HepG2 (cell line): ENCODE data around the gene TFPI.

Experiments used
- EP300 ChIP-seq, 3 experiments: sonication (generic) in 1 of 3; formaldehyde crosslinking in 1 of 3; IDR thresholded peaks; 2 replicates each; pipeline versions ENCODE4 v1.5.1 to v1.6.1; 2011 to 2020; ENCODE audit warnings: low read depth in 2 of 3, low read length in 2 of 3, borderline replicate concordance in 1 of 3, improper control_type of control experiment in 1 of 3, mild to moderate bottlenecking in 1 of 3, missing genetic modification reagents in 1 of 3, moderate library complexity in 1 of 3
- HIVEP1 ChIP-seq: sonication (generic); formaldehyde crosslinking; IDR thresholded peaks from 2 replicates; pipeline ENCODE4 v1.4.0; 2020; ENCODE audit warnings: mild to moderate bottlenecking, missing genetic modification reagents
- KDM2A ChIP-seq: sonication (generic); formaldehyde crosslinking; IDR thresholded peaks from 2 replicates; pipeline ENCODE4 v1.4.0; 2020; ENCODE audit warnings: low read depth, missing genetic modification reagents, borderline replicate concordance
- MEIS2 ChIP-seq: sonication (generic); formaldehyde crosslinking; IDR thresholded peaks from 2 replicates; pipeline ENCODE4 v1.9.0; 2021; ENCODE audit warnings: mild to moderate bottlenecking, missing genetic modification reagents
- NBN ChIP-seq: fragments of 450-650 bp; conservative IDR thresholded peaks from 2 replicates; pipeline ENCODE4 v1.6.1; 2017
- NFRKB ChIP-seq: fragments of 450-650 bp; IDR thresholded peaks from 2 replicates; pipeline ENCODE4 v1.6.1; 2017
- TGIF2 ChIP-seq: IDR thresholded peaks from 2 replicates; pipeline ENCODE4 v1.6.1; 2016; ENCODE audit warnings: control low read depth, missing compliant biosample characterization
- ZFX ChIP-seq: sonication (generic); formaldehyde crosslinking; IDR thresholded peaks from 2 replicates; pipeline ENCODE4 v1.4.0; 2020; ENCODE audit warnings: mild to moderate bottlenecking, low read depth, missing genetic modification reagents, moderate library complexity
- TF ChIP-seq, protein P1 (sequence below): sonication (generic); formaldehyde crosslinking; IDR thresholded peaks from 2 replicates; pipeline ENCODE4 v1.5.1; 2020; ENCODE audit warnings: missing genetic modification reagents, mild to moderate bottlenecking, borderline replicate concordance
- TF ChIP-seq, protein P2 (sequence below): sonication (generic); formaldehyde crosslinking; IDR thresholded peaks from 2 replicates; pipeline ENCODE4 v1.5.1; 2020; ENCODE audit warnings: missing genetic modification reagents, mild to moderate bottlenecking, borderline replicate concordance

DNA sequence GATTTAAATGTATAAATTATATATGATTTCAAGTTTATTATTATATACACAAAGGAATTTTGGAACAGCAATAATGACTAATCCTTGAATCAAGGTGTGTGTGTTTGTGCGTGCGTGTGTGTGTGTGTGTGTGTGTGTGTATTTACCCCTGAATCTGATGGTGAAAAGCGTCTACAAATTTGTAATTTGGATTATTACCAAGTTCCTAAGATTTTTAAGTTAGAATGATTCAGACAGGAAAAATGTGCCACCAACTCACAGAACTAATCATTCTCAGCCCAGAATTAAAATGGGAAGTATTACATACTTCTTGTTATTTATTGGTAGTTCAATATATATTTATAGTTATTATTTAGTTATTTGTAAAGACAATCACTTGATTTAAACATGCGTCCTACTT is 118.5 kb downstream of the TFPI start:
- TF ChIP-seq EP300 (IDR thresholded peaks at IDR 0.05; ENCODE audit: low read depth in 2 of 2, low read length in 2 of 2) (no peak), EP300 (CRISPR knock-in tag; IDR thresholded peaks at IDR 0.05; ENCODE audit: borderline replicate concordance) (no peak), TGIF2 (CRISPR knock-in tag) (no peak), HIVEP1 (CRISPR knock-in tag) (no peak), KDM2A (CRISPR knock-in tag) (no peak), MEIS2 (CRISPR knock-in tag) (no peak), NBN (no peak), NFRKB (no peak), ZFX (CRISPR knock-in tag) (no peak)
- TF ChIP-seq, protein P1, sequence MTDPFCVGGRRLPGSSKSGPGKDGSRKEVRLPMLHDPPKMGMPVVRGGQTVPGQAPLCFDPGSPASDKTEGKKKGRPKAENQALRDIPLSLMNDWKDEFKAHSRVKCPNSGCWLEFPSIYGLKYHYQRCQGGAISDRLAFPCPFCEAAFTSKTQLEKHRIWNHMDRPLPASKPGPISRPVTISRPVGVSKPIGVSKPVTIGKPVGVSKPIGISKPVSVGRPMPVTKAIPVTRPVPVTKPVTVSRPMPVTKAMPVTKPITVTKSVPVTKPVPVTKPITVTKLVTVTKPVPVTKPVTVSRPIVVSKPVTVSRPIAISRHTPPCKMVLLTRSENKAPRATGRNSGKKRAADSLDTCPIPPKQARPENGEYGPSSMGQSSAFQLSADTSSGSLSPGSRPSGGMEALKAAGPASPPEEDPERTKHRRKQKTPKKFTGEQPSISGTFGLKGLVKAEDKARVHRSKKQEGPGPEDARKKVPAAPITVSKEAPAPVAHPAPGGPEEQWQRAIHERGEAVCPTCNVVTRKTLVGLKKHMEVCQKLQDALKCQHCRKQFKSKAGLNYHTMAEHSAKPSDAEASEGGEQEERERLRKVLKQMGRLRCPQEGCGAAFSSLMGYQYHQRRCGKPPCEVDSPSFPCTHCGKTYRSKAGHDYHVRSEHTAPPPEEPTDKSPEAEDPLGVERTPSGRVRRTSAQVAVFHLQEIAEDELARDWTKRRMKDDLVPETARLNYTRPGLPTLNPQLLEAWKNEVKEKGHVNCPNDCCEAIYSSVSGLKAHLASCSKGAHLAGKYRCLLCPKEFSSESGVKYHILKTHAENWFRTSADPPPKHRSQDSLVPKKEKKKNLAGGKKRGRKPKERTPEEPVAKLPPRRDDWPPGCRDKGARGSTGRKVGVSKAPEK, result no peak
- TF ChIP-seq, protein P2, sequence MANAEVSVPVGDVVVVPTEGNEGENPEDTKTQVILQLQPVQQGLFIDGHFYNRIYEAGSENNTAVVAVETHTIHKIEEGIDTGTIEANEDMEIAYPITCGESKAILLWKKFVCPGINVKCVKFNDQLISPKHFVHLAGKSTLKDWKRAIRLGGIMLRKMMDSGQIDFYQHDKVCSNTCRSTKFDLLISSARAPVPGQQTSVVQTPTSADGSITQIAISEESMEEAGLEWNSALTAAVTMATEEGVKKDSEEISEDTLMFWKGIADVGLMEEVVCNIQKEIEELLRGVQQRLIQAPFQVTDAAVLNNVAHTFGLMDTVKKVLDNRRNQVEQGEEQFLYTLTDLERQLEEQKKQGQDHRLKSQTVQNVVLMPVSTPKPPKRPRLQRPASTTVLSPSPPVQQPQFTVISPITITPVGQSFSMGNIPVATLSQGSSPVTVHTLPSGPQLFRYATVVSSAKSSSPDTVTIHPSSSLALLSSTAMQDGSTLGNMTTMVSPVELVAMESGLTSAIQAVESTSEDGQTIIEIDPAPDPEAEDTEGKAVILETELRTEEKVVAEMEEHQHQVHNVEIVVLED (CRISPR knock-in tag), result no peak
